Breast epithelium (tissue), 4 donors: ENCODE data around the gene SEPTIN8. TPM values are rescaled to one million over a fixed set of nuclear protein-coding genes. Genes with fewer than 3 reads are reported as not detected.

Experiments used
- DNase-seq, 2 donors: peaks; one replicate each; pipeline ENCODE4 v3.0.0-alpha.2; 2019; ENCODE audit warnings: low spot score in 2 of 2
- H3K27ac ChIP-seq, 2 donors: fragments of 200-600 bp; sonication (generic) in 1 of 2; one replicate each; pipeline ENCODE4 v1.5.1; 2016 to 2019; ENCODE audit warnings: mild to moderate bottlenecking in 1 of 2
- H3K27me3 ChIP-seq, 2 donors: fragments of 200-600 bp; sonication (generic) in 1 of 2; one replicate each; pipeline versions ENCODE4 v1.5.1 to v1.6.0; 2017 to 2019; ENCODE audit warnings: control low read depth in 1 of 2, mild to moderate bottlenecking in 1 of 2
- H3K36me3 ChIP-seq: fragments of 200-600 bp; one replicate; pipeline ENCODE4 v1.5.1; 2019
- H3K4me1 ChIP-seq, 2 donors: fragments of 200-600 bp; sonication (generic); one replicate each; pipeline ENCODE4 v1.5.1; 2016 to 2019; ENCODE audit warnings: control low read depth in 1 of 2
- H3K4me3 ChIP-seq, 3 donors: fragments of 200-600 bp; sonication (generic); 1 replicate in 2 of 3; 2 replicates in 1 of 3; pipeline ENCODE4 v1.5.1; 2016 to 2019; ENCODE audit warnings: mild to moderate bottlenecking in 3 of 3, moderate library complexity in 2 of 3
- H3K9me3 ChIP-seq, 2 donors: fragments of 200-600 bp; sonication (generic) in 1 of 2; one replicate each; pipeline ENCODE4 v1.5.1; 2016 to 2019; ENCODE audit warnings: control low read depth in 1 of 2
- CTCF ChIP-seq, 3 donors: fragments of 450-650 bp; IDR thresholded peaks; one replicate each; pipeline ENCODE4 v1.5.1; 2016 to 2017; ENCODE audit warnings: antibody characterized with exemption in 3 of 3, mild to moderate bottlenecking in 3 of 3, moderate library complexity in 3 of 3
- POLR2A ChIP-seq: fragments of 450-650 bp; IDR thresholded peaks from one replicate; pipeline ENCODE4 v1.6.1; 2016; ENCODE audit warnings: antibody characterized with exemption, mild to moderate bottlenecking, moderate library complexity
- POLR2AphosphoS5 ChIP-seq, 3 donors: sonication (generic); formaldehyde crosslinking; IDR thresholded peaks; one replicate each; pipeline ENCODE4 v1.6.1; 2017; ENCODE audit warnings: antibody characterized with exemption in 3 of 3
- intact Hi-C: fragments of 100-400 bp; cut with DNase I; formaldehyde crosslinking; loops from one replicate; pipeline ENCODE4 v1.15.1; 2023; ENCODE audit warnings: low total_unique reads
- total RNA-seq, 3 donors: library from RNA; depleted of rRNA; stranded (reverse); fragments of >200 nt; gene quantifications; one replicate each; pipeline ENCODE4 v1.1.0, GENCODE V29; 2016

SEPTIN8 gene
- total RNA-seq, 3 donors from 2014 or later, result 26.4 to 43.0 (median 40.0) TPM

- no peak overlapping the region for H3K4me3 ChIP-seq
Measured at GRCh38 chr5:132771503-132771998, 5.5 kb downstream of the SEPTIN8 start.

GRCh38 chr5:132770476-132771159 lies 6.4 kb downstream of the SEPTIN8 start:
- H3K4me3 ChIP-seq, result no peak overlapping the region
- no peaks in the 10 kb centered on the region for H3K27me3 ChIP-seq
- H3K9me3 ChIP-seq, result no peaks in the 10 kb centered on the region
- no peaks in the 10 kb centered on the region for H3K36me3 ChIP-seq
- peaks cover 4 to 13% of the 10 kb centered on the region in 2 donors for H3K4me1 ChIP-seq
- TF ChIP-seq POLR2A (no peak), CTCF (IDR thresholded peaks at IDR 0.05) (no peak), POLR2AphosphoS5 (IDR thresholded peaks at IDR 0.05) (no peak)
- DNase-seq, result peak in 1 of 2 donors; percentile 38
- intact Hi-C loops, result no loop called here
- H3K27ac ChIP-seq, result peak overlapping the region in 1 of 2 donors; percentile 67

More at GRCh38 chr5:132771503-132771998, 5.5 kb downstream of the SEPTIN8 start:
- no peaks in the 10 kb centered on the region for H3K27me3 ChIP-seq
- intact Hi-C loops, result no loop called here
- TF ChIP-seq CTCF (IDR thresholded peaks at IDR 0.05), result no peak
- no peak for TF ChIP-seq POLR2A
- no peak for TF ChIP-seq POLR2AphosphoS5 (IDR thresholded peaks at IDR 0.05)
- peaks cover 4 to 12% of the 10 kb centered on the region in 2 donors for H3K4me1 ChIP-seq
- no peaks in the 10 kb centered on the region for H3K36me3 ChIP-seq
- DNase-seq, result no peak
- H3K9me3 ChIP-seq, result no peaks in the 10 kb centered on the region
- peak overlapping the region; percentile 62 to 67 for H3K27ac ChIP-seq

GRCh38 chr5:132768485-132768868 lies 8.6 kb downstream of the SEPTIN8 start:
- H3K4me1 ChIP-seq, result peaks cover 4 to 13% of the 10 kb centered on the region in 2 donors
- DNase-seq, result no peak
- no peaks in the 10 kb centered on the region for H3K9me3 ChIP-seq
- no peaks in the 10 kb centered on the region for H3K27me3 ChIP-seq
- intact Hi-C loops, result no loop called here
- peak overlapping the region in 1 of 2 donors; percentile 53 for H3K27ac ChIP-seq
- no peak overlapping the region for H3K4me3 ChIP-seq
- no peak for TF ChIP-seq POLR2AphosphoS5 (IDR thresholded peaks at IDR 0.05)
- TF ChIP-seq CTCF (IDR thresholded peaks at IDR 0.05), result no peak
- no peak for TF ChIP-seq POLR2A
- H3K36me3 ChIP-seq, result no peaks in the 10 kb centered on the region

GRCh38 chr5:132767150-132767549 lies 9.9 kb downstream of the SEPTIN8 start:
- peaks cover 4 to 13% of the 10 kb centered on the region in 2 donors for H3K4me1 ChIP-seq
- no peaks in the 10 kb centered on the region for H3K27me3 ChIP-seq
- H3K4me3 ChIP-seq, result no peak overlapping the region
- no peak for DNase-seq
- intact Hi-C loops, result no loop called here
- no peaks in the 10 kb centered on the region for H3K9me3 ChIP-seq
- TF ChIP-seq POLR2A, result no peak
- TF ChIP-seq POLR2AphosphoS5 (IDR thresholded peaks at IDR 0.05), result no peak
- no peak for TF ChIP-seq CTCF (IDR thresholded peaks at IDR 0.05)
- no peak overlapping the region for H3K27ac ChIP-seq
- H3K36me3 ChIP-seq, result no peaks in the 10 kb centered on the region

- Histone ChIP-seq H3K4me1 (peaks cover 4 to 13% of the 10 kb centered on the region in 2 donors), H3K36me3 (no peaks in the 10 kb centered on the region), H3K4me3 (no peak overlapping the region), H3K9me3 (no peaks in the 10 kb centered on the region), H3K27ac (no peak overlapping the region), H3K27me3 (no peaks in the 10 kb centered on the region)
- intact Hi-C loops, result no loop called here
- TF ChIP-seq POLR2AphosphoS5 (IDR thresholded peaks at IDR 0.05), result no peak
- DNase-seq, result no peak
Measured at GRCh38 chr5:132766806-132767055, 10.3 kb downstream of the SEPTIN8 start.
